B cell (primary cell): ENCODE data around the gene BRD1. TPM values are rescaled to one million over a fixed set of nuclear protein-coding genes. Genes with fewer than 3 reads are reported as not detected.

Source experiments
- ATAC-seq: fragments of 200-7000 bp; cut with Tn5 transposase; one replicate; pipeline ENCODE4 v1.10.0; 2021; ENCODE audit warnings: low read depth, mild to moderate bottlenecking, moderate number of reproducible peaks, moderate library complexity
- CTCF ChIA-PET: fragments of 350-600 bp; sonication (Branson Sonifier 250); formaldehyde crosslinking; loops from one replicate; lab custom pipeline; 2021; ENCODE audit warnings: antibody characterized with exemption, inconsistent platforms; lab: Charles Lee
- POLR2A ChIA-PET: fragments of 350-600 bp; sonication (Branson Sonifier 250); formaldehyde crosslinking; loops from one replicate; lab custom pipeline; 2021; ENCODE audit warnings: antibody characterized with exemption; lab: Charles Lee
- DNase-seq: peaks from one replicate; pipeline ENCODE4 v3.0.0; 2013
- H2AFZ ChIP-seq: 2 replicates; pipeline ENCODE4 v1.6.1; 2012; ENCODE audit warnings: mild to moderate bottlenecking, low read depth, low read length; ENCODE audit not compliant: insufficient read depth, poor library complexity, severe bottlenecking
- H3K27ac ChIP-seq, 2 donors: 1 replicate in 1 of 2; 2 replicates in 1 of 2; pipeline ENCODE4 v1.5.1; 2012 to 2013; ENCODE audit warnings: low read length in 2 of 2, mild to moderate bottlenecking in 2 of 2, moderate library complexity in 1 of 2
- H3K27me3 ChIP-seq, 4 experiments: fragments of 200-600 bp in 1 of 4; sonication (generic) in 1 of 4; replicated peaks in 1 of 4; 1 replicate in 2 of 4; 2 replicates in 2 of 4; pipeline versions ENCODE4 v1.6.1 to v1.7.0; 2013 to 2016; ENCODE audit warnings: low read length in 3 of 4, mild to moderate bottlenecking in 2 of 4, mixed read lengths in 1 of 4, moderate library complexity in 1 of 4; ENCODE audit not compliant: insufficient read depth in 4 of 4, control insufficient read depth in 3 of 4; ENCODE audit errors: control extremely low read depth in 1 of 4
- H3K36me3 ChIP-seq, 2 experiments: replicated peaks in 1 of 2; 1 replicate in 1 of 2; 2 replicates in 1 of 2; pipeline versions ENCODE4 v1.6.1 to v1.7.1; 2013; ENCODE audit warnings: low read length in 1 of 2; ENCODE audit not compliant: insufficient read depth in 2 of 2, control insufficient read depth in 1 of 2; ENCODE audit errors: control extremely low read depth in 1 of 2, extremely low read depth in 1 of 2
- H3K4me1 ChIP-seq, 2 donors: fragments of 200-600 bp in 1 of 2; sonication (generic) in 1 of 2; 1 replicate in 1 of 2; 2 replicates in 1 of 2; pipeline versions ENCODE4 v1.5.1 to v1.6.1; 2013 to 2017; ENCODE audit warnings: low read length in 2 of 2; ENCODE audit not compliant: control insufficient read depth in 2 of 2, insufficient read depth in 2 of 2
- H3K4me2 ChIP-seq: replicated peaks from 2 replicates; pipeline ENCODE3; 2012; ENCODE audit warnings: mild to moderate bottlenecking, low read depth, low read length; ENCODE audit not compliant: poor library complexity, severe bottlenecking
- H3K4me3 ChIP-seq, 5 experiments: fragments of 200-600 bp in 1 of 5; sonication (generic) in 1 of 5; 1 replicate in 3 of 5; 2 replicates in 2 of 5; pipeline versions ENCODE4 v1.5.1 to v1.7.0; 2011 to 2016; ENCODE audit warnings: low read length in 4 of 5, mild to moderate bottlenecking in 4 of 5, low read depth in 2 of 5, control low read depth in 1 of 5, moderate library complexity in 1 of 5; ENCODE audit not compliant: insufficient read depth in 1 of 5; ENCODE audit errors: control extremely low read depth in 1 of 5, extremely low read depth in 1 of 5
- H3K79me2 ChIP-seq: fragments of 200-600 bp; sonication (generic); one replicate; pipeline ENCODE4 v1.6.0; 2016; ENCODE audit warnings: low read length; ENCODE audit not compliant: control insufficient read depth, insufficient read depth
- H3K9ac ChIP-seq: fragments of 200-600 bp; sonication (generic); 2 replicates; pipeline ENCODE4 v1.6.1; 2017; ENCODE audit warnings: mild to moderate bottlenecking, low read length, moderate library complexity
- H3K9me3 ChIP-seq, 3 donors: one replicate each; pipeline versions ENCODE4 v1.6.1 to v1.7.1; 2013; ENCODE audit warnings: low read length in 2 of 3; ENCODE audit not compliant: control insufficient read depth in 2 of 3, insufficient read depth in 1 of 3; ENCODE audit errors: control extremely low read depth in 1 of 3
- H4K20me1 ChIP-seq: 2 replicates; pipeline ENCODE4 v1.6.0; 2012; ENCODE audit warnings: mild to moderate bottlenecking, low read length; ENCODE audit not compliant: insufficient read depth, control insufficient read depth, poor library complexity, severe bottlenecking
- H3K27ac Mint-ChIP-seq: one replicate; pipeline ENCODE4 v1.8.0; 2021; ENCODE audit warnings: mixed read lengths
- H3K27me3 Mint-ChIP-seq: one replicate; pipeline ENCODE4 v1.8.0; 2021; ENCODE audit warnings: mixed read lengths
- H3K4me1 Mint-ChIP-seq: one replicate; pipeline ENCODE4 v1.8.0; 2021; ENCODE audit warnings: mixed read lengths
- H3K4me3 Mint-ChIP-seq: one replicate; pipeline ENCODE4 v1.8.0; 2021; ENCODE audit warnings: mixed read lengths
- H3K9me3 Mint-ChIP-seq: one replicate; pipeline ENCODE4 v1.8.0; 2022; ENCODE audit warnings: mixed read lengths; ENCODE audit not compliant: insufficient read depth
- EZH2 ChIP-seq: IDR thresholded peaks from 2 replicates; pipeline ENCODE4 v1.6.1; 2012; ENCODE audit warnings: borderline replicate concordance, low read depth, mild to moderate bottlenecking, moderate library complexity, low read length; ENCODE audit not compliant: insufficient read depth, poor library complexity, severe bottlenecking
- WGBS: methylation state at CpG from one replicate; pipeline ENCODE4 v1.1.5; 2013; ENCODE audit warnings: missing lambda C conversion rate; ENCODE audit not compliant: insufficient coverage; 5-methylcytosine and 5-hydroxymethylcytosine counted together
- intact Hi-C: fragments of 100-400 bp; cut with micrococcal nuclease; formaldehyde crosslinking; loops from one replicate; pipeline ENCODE4 v1.10.0; 2022
- polyA plus RNA-seq: library from polyadenylated mRNA; depleted of rRNA; stranded (reverse); fragments of >200 nt; gene quantifications from 2 replicates; pipeline ENCODE4 v1.2.3, GENCODE V29; 2012
- total RNA-seq, 2 donors: library from RNA; stranded (reverse); fragments of 120-200 nt in 1 of 2; gene quantifications; 1 replicate in 1 of 2; 2 replicates in 1 of 2; pipeline versions ENCODE4 v1.2.3 to v1.2.4, GENCODE V29; 2013 to 2022
- TF ChIP-seq, protein P1 (sequence below): fragments of 200-600 bp; IDR thresholded peaks from one replicate; pipeline ENCODE4 v1.8.0; 2022; ENCODE audit warnings: antibody characterized with exemption, mild to moderate bottlenecking

Gene BRD1
- total and polyA plus RNA-seq, 2 donors (not counting 1 experiment from before 2014, with no cell fraction given) = 16.9 to 73.3 TPM

DNA sequence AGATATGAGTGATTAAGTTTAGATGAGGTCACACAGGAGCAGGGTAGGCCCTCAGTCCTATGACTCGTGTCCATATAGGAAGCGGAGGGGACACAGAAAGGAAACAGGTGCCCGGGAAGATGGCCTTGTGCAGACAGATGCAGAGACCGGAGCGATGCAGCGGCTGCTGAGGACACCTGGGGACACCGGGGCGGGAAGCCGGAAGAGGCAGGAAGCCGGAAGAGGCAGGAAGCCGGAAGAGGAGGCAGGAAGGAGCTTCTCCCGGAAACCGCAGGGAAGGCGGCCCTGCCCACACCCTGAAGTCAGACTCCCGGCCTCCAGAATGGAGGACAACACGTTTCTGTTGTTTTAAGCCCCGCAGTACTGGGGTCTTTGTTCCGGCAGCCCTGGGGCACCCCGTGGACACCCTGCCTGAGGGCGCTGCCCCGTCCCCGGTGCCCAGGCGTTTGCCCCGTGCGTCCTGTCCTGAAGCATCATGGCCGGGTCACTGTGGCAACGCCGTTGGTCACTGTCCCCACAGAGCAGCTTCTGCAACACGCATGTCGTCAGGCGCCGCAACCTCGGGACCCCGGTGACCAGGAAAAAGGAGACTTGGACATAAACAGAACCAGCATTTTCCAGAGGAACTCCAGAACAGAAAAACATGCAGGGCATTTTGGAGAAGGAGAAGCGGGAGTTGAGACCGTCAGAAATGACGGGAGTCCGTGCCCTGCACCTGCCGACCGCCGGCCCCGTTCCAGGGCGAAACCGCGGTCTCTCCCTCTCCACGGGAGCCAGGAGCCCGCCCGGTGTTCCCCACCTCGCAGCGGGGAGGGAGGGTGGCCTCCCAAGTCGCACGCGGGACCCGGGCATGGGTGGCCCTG lies 103.4 kb downstream of the BRD1 start:
- Histone ChIP-seq H3K9ac (peak overlapping the region; percentile 55), H2AFZ (peak overlapping the region; percentile 71), H3K9me3 (peaks cover 0 to 29% (median 0%) of the 10 kb centered on the region in 3 donors), H3K27me3 (peaks cover 0 to 52% (median 22%) of the 10 kb centered on the region in 4 experiments), H3K36me3 (no peaks in the 10 kb centered on the region), H3K27ac (no peak overlapping the region), H3K4me1 (peaks cover 15 to 22% of the 10 kb centered on the region in 2 donors), H4K20me1 (no peaks in the 10 kb centered on the region), H3K4me3 (peak overlapping the region in 4 of 5 experiments; percentile 18 to 47 (median 39)), H3K4me2 (peak overlapping the region; percentile 76), H3K79me2 (no peaks in the 10 kb centered on the region)
- ChIA-PET CTCF (interaction anchor here (1.5 kb wide), 1 partner anchor 306 kb away, joined by 3 read pairs; no protein-coding TSS in a partner anchor), POLR2A (no interaction called here)
- TF ChIP-seq, protein P1, sequence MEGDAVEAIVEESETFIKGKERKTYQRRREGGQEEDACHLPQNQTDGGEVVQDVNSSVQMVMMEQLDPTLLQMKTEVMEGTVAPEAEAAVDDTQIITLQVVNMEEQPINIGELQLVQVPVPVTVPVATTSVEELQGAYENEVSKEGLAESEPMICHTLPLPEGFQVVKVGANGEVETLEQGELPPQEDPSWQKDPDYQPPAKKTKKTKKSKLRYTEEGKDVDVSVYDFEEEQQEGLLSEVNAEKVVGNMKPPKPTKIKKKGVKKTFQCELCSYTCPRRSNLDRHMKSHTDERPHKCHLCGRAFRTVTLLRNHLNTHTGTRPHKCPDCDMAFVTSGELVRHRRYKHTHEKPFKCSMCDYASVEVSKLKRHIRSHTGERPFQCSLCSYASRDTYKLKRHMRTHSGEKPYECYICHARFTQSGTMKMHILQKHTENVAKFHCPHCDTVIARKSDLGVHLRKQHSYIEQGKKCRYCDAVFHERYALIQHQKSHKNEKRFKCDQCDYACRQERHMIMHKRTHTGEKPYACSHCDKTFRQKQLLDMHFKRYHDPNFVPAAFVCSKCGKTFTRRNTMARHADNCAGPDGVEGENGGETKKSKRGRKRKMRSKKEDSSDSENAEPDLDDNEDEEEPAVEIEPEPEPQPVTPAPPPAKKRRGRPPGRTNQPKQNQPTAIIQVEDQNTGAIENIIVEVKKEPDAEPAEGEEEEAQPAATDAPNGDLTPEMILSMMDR = no peak
- TF ChIP-seq EZH2 = no peak
- Mint-ChIP-seq H3K4me1 (peaks cover 5% of the 10 kb centered on the region), H3K27me3 (peaks cover 42% of the 10 kb centered on the region), H3K9me3 (no peaks in the 10 kb centered on the region), H3K4me3 (peak overlapping the region; percentile 84), H3K27ac (no peak overlapping the region)
- 21% methylated on average over 49 of the region's 54 CpGs for WGBS
- ATAC-seq = no peak
- intact Hi-C loops = no loop called here
- no peak for DNase-seq
